ENCODE measurements around the gene CLEC3B.

- TF ChIP-seq CTCF (conservative IDR thresholded peaks at IDR 0.05), result no peak
- TF ChIP-seq EZH2 (IDR thresholded peaks at IDR 0.05; ENCODE audit: low read depth), result no peak
Measured at GRCh38 chr3:45062697-45063070, 36.6 kb downstream of the CLEC3B start.

Measured in PC-9 (cell line).